Measurements from ENCODE around the gene SGK2.

SGK2 gene

DNA sequence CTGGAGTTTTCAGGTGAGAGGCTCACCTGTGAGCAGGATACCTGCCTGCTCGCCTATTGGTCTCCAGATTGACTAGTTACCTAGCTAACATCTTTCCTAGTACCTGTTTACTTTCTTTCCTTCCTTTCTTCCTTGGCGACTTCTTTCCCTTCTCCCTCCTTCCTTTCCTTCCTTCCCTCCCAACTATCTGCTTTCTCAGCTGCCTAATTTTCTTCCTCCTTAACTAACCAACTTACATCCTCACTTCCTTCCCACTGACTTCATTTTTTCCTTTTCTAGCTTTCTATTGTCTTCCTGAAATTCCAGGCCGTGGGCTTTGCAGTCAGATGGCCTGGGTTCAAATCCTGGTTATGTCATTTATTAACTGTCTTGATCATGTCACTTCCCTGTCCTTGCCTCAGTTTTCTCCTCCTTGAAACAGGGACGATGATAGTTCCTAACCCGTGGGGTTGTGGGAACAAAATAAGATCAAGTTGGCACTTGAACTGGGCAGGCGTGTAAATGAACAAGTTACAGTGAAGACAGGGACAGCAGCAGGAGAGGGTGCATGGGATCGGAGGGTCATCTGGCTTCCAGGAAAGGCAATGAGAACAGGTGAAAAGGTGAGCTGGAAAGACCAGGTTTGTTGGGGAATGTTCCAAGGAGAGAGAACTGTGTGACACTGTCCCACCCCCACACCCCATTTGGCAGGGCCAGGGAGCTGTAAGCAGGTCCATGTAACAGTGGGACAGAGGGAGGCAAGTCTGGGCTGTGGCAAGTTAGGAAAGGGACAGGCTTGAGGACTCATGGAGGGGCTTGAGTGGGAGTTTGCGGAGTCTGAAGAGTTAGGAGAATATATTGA, 540 bp downstream of the SGK2 start:
- in situ Hi-C loops (cut with MboI; ENCODE audit: low sequenced_read_pairs): no loop called here

DNA sequence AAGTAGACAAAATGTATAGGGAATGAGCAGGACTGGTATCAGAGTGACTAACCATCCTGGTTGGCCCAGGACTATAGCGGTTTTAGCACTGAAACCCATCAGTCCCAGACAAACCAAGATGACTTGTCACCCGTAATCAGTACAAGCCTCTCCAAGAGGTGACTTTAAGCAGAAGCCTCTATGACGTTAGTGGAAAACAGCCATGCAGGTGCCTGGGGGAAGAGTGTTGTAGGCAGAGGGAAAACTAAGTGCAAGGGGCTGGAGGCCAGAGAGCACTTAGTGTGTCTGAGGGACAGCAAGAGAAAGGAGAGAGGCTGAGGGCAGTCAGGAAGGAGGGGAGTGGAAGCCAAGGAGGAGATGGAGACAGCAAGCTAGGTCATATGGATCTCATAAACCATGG, 2.1 kb downstream of the SGK2 start:
- in situ Hi-C loops (cut with MboI; ENCODE audit: low sequenced_read_pairs): no loop called here

DNA sequence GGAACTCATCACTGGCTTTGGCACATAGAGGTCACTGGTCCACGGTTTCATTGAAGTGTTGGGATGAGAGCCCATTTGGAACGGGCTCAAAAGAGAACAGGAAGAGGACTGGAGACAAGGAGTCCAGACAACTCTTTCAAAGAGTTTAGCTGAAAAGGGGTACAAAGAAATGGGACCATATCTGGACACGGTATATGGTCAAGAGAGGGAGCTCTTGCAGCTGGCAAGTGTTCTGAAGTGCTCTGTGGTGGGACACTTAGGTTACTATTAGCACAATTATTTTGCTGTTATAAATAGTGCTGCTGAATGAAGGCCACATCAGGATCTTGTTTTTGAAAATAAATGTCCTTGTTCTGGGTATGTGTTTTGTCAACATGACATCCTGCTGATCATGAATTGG, 4.6 kb downstream of the SGK2 start:
- in situ Hi-C loops (cut with MboI; ENCODE audit: low sequenced_read_pairs): no loop called here

DNA sequence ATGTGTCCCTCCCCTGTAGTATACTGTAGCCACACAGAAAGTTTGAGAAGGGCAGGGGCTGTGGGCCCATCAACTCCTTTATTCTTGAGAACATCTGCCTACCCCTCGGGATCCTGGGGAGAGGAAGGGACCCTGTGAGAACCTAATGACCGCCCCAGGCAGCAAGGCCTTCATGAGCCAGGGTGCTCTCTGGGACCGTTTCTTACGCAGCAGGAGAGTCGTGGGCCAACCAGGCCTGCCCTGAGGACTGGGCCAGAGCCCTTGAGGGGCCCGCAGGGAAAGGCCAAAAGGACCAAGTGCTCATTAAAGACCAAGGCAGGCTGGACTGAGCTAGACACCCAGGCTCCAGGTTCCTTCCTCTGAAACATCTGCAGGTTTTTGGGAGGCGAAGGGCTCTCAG, 5.2 kb downstream of the SGK2 start:
- in situ Hi-C loops (cut with MboI; ENCODE audit: low sequenced_read_pairs): no loop called here

DNA sequence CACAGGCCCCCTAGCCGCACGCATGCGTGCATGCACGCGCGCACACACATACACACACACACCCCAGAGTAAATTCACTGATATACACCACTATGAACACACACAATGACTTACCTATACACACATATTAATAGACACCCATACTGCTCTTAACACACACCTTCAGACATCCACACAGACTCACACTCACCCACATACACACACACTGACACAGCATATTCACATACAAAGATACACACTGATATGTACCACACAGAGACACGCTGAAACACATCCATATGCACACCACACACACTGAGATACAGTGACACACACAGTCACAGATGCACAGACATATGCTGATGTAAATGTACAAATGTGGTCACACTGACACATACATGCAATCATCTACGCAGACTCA, 5.6 kb downstream of the SGK2 start:
- in situ Hi-C loops (cut with MboI; ENCODE audit: low sequenced_read_pairs): no loop called here

DNA sequence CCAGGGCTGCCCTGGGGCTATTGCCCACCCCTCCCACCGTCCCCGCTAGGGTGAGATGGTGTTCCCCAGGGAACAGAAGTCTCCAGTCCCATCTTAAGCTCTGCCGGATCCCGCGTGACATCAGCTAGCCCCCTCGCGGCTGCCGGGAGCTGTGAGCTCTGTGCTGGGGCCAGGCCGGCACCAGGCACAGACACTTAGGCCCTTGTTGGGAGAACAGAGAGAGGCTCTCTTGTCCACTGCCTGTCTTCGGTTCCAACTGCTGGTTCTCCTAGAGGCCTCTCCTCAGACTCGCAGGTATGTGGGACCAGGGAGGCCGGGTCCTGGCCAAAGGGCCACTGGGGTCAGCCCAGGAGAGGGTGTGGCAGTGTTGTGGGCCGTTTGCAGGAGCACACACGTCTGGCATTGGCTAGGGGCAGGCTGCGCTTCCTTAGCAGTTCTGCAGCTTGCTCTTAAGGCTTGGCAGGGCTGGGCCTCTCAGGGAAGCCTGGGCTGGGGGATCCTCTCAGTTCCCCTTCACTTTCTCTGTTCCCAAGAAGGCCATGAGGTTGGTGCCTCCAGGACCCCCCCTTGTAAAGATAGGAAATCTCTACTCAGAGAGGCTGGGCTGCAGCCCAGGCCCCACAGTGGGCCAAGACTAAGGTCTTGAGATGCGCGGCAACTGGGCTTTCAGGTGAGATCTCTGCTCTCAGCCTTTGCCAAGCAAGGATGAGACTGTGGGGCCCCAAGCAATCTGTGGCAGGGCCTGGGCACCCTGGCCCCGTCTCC, 6.3 kb downstream of the SGK2 start:
- in situ Hi-C loops (cut with MboI; ENCODE audit: low sequenced_read_pairs): no loop called here

DNA sequence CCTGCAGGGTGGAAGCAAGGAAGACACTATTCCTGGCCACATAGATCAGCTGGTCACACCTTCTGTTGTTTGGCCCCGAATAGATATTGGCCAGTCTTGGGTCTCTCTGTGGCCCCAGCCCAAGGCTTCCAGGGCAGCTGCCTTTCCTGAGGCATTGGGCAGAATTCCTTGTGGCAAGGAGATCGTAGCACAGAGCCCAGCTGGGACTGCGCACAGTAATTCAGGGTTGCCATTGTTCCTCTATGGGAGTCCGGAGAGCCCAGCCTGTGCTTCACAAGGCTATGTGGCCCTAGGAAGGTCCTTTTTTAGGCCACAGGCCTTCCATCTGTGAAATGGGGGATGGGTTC, 6.9 kb downstream of the SGK2 start:
- in situ Hi-C loops (cut with MboI; ENCODE audit: low sequenced_read_pairs): no loop called here

DNA sequence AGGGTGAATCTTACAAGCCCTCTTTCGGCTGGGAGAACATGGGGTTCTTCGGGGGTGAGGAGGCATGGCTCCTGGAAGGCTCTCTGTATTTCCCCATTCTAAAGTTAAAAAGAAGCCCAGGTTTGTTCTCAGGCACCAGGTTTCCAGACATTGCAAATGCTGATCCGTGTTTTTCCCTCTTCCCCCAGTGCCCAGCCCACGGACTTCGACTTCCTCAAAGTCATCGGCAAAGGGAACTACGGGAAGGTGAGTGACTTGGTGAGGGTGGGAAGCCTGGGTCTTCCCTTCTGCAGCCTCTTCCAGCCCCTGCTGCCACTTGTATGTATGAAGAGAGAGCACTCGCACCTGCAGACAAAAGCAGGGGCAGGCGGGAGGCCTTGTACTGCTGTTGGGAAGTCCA, 8.7 kb downstream of the SGK2 start:
- in situ Hi-C loops (cut with MboI; ENCODE audit: low sequenced_read_pairs): no loop called here

DNA sequence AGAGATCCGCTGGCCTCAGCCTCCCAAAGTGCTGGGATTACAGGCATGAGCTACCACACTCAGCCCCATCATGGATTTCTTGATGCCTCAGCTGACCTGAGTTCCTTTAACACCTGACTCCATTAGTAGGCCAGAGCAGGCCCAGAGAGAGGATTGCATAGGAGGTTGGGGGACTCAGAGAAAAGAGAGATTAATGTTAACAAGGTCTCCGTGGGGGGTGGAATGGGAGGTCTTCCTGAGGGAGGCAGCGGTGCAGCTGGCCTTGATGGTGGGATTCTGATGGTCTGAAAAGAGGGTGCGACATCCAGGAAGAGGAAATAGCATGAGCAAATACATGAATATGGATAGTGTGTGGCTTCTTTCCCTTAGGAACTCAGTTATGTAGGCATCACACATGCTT, 9.9 kb downstream of the SGK2 start:
- in situ Hi-C loops (cut with MboI; ENCODE audit: low sequenced_read_pairs): no loop called here

DNA sequence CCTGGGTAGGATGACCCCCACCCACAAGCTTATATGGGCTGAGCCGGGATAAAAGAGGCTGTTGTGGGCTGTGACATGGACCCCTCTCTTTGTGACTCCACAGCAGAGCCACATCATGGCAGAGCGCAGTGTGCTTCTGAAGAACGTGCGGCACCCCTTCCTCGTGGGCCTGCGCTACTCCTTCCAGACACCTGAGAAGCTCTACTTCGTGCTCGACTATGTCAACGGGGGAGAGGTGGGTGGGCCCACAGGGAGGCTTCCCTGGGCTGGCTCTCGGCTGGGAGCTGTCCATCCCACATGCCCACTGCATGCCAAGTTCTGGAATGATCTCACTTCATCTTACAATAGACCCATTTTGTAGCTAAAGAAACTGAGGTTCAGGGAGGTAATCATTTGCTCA, 10.5 kb downstream of the SGK2 start:
- in situ Hi-C loops (cut with MboI; ENCODE audit: low sequenced_read_pairs): no loop called here

DNA sequence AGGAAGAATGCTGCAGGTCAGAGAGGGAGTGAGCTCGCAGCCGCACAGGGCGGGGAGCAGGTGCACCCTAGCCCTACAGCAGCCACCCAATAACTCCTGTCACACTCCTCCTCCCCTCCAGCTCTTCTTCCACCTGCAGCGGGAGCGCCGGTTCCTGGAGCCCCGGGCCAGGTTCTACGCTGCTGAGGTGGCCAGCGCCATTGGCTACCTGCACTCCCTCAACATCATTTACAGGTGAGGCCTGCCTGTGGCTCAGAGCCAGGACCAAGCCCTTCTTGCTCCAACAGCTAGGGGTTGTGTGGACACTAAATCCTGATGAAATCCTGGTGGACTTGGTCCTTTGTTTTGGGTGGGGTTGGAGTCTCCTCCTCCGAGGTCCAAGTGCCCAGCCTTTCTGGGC, 11.7 kb downstream of the SGK2 start:
- in situ Hi-C loops (cut with MboI; ENCODE audit: low sequenced_read_pairs): no loop called here

DNA sequence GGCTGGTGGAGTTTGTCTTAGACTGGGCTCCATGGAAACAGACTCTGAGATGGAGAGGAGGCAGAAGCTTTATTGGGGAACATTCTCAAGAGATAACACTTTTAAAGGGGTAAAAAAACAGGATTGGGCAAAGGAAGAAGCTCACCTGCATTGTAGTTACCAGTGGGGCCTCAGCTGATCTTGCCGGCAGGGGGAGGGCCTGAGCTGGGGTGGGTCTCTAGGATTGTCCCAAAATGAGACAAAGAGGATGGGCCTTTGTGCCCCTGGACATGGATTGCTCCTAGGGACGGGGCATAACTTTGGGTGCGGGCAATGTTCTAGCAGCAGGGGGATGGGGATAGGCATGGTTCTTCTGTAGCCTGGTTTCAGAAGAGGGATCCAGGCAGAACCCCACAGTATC, 12.5 kb downstream of the SGK2 start:
- in situ Hi-C loops (cut with MboI; ENCODE audit: low sequenced_read_pairs): no loop called here

DNA sequence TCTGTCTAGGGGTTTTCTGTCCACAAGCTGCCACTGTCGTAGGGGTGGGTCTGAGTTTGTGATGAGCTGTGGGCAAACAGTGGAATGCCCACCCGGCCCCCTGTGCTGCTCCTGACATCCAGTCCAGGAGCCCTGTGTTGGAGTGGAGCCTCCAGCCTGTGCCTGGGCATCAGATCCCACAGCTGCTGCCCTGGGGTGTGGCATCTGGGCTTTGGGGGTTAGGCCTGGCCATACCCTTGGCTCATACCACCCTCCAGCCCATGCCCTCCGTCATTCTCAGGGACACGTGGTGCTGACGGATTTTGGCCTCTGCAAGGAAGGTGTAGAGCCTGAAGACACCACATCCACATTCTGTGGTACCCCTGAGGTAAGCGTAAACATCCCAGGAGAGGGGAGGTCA, 12.9 kb downstream of the SGK2 start:
- in situ Hi-C loops (cut with MboI; ENCODE audit: low sequenced_read_pairs): no loop called here

DNA sequence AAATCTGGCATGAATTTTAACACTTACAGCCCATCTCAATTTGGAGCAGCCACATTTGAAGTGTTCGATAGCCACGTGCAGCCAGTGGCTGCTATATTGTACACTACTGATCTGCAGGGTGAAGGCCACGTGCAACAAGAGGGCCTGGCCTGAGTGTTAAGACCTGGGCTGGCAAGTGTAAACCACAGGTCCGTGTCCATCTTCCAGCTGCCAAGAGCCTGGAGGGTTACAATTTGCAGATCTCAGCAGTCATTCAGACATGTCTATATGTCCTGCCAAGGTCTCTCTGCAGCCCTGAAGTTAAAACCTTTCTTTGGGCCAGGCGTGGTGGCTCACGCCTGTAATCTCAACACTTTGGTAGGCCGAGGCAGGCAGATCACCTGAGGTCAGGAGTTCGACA, 14.1 kb downstream of the SGK2 start:
- in situ Hi-C loops (cut with MboI; ENCODE audit: low sequenced_read_pairs): no loop called here

DNA sequence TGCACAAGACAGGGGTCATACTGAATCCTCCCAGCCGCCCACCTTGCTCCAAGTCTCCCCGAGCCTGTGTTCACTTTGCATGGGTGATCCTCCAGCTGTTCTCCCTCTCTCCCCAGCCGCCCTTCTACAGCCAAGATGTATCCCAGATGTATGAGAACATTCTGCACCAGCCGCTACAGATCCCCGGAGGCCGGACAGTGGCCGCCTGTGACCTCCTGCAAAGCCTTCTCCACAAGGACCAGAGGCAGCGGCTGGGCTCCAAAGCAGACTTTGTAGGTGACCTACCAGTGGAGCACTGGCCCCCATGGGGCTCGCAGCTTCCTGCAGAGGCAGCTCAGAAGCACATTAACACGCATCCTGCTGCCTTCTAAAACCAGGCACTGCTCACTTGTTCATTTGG, 17.3 kb downstream of the SGK2 start:
- in situ Hi-C loops (cut with MboI; ENCODE audit: low sequenced_read_pairs): no loop called here

DNA sequence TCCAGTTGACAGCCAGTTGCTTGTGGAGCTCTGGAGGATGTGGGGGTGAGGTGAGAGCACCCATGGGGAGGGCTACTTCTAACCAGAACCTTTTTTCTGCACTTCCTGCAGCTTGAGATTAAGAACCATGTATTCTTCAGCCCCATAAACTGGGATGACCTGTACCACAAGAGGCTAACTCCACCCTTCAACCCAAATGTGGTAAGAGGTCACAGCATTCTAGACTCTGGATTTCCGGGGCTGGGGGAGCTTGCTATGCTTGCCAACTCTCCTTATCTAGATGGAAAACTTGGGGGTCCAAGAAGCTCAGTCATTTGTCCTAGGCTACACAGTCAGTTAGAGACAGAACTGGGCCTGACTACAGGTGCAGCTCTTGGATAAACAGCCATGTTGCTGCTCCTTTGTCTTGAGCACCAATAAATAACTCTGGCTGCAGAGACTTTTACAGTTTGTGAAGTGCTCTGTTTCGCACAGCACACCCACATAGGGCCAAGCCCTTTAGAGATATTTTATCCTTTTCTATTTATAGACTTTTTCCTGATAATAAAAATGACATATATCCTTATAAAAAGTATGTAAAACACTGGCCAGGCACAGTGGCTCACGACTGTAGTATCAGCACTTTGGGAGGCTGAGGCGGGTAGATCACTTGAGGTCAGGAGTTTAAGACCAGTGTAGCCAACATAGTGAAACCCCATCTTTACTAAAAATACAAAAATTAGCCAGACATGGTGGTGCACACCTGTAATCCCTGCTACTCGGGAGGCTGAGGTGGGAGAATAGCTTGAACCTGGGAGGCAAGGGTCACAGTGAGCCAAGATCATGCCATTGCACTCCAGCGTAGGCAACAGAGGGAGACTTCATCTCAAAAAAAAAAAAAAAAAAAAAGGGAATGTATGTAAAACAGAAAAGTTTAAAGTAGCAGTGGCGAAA, 21.3 kb downstream of the SGK2 start:
- in situ Hi-C loops (cut with MboI; ENCODE audit: low sequenced_read_pairs): no loop called here

DNA sequence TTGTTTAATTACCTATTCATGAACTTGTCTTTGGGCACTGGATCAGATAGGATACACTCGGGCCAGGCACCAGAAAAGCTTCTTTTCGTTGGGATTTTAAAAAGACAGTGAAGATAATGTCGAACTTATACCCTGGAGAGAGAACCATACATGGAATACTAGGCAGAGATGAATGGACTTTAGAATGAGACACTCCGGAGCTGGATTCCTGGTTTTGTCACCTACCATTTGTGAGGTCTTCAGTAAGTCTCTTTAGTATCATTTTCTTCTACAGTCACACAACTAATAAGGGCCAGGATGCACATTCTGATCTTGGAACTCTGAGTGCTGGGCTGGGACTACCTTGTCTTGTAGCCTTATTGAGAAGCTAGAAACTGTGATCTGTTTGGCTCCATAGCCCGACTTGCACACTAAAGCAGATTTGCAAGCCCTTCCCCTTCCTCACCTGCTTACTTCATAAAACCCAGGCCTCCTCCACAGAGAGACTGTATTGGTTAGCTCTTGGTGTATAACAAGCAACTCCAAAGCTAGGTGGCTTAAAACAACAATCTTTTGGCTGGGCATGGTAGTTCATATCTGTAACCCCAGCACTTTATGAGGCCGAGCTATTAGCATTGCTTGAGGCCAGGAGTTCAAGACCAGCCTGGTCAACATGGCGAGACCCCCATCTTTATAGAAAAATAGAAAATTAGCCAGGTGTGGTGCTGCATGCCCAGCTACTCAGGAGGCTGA, 24.5 kb downstream of the SGK2 start:
- in situ Hi-C loops (cut with MboI; ENCODE audit: low sequenced_read_pairs): no loop called here

DNA sequence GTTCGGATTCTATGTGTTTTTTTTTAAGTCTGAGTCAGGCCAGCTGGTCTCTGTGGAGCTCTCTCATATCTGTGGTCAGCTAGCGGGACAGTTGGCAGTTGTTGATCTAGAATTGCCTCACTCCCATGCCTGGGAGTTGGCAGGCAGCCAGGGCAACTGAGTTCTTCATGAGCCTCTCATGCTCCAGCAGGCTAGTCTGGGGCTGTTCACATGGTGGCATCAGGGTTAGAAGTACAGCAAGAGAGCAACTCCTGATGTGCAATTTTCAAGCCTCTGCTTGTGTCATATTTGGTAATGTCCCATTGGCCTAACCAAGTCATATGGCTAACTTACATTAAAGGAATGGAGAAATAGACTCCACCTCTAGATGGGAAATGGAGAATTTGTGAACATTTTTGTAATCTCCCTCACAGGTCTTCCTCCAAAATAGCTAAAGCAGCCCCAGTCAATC, 25.2 kb downstream of the SGK2 start:
- in situ Hi-C loops (cut with MboI; ENCODE audit: low sequenced_read_pairs): no loop called here

DNA sequence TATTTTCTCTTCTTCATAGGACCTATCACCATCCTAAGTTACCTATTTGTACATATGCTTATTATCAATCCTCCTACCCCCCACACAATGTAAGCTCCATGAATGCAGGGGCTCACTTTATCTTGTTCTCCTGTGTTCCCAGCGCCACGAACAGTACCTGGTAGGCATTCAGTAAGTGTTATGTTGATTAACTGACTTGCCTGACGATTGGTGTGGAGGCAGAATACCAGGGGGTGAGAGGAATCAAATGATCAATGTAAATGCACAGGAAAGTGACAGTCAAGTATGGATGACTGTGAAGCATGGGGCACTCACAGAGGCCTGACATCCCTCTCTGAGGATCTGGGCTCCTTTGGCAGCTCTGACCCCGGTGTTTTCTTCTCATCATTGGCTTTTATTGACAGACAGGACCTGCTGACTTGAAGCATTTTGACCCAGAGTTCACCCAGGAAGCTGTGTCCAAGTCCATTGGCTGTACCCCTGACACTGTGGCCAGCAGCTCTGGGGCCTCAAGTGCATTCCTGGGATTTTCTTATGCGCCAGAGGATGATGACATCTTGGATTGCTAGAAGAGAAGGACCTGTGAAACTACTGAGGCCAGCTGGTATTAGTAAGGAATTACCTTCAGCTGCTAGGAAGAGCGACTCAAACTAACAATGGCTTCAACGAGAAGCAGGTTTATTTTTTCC, 25.8 kb downstream of the SGK2 start:
- in situ Hi-C loops (cut with MboI; ENCODE audit: low sequenced_read_pairs): no loop called here

DNA sequence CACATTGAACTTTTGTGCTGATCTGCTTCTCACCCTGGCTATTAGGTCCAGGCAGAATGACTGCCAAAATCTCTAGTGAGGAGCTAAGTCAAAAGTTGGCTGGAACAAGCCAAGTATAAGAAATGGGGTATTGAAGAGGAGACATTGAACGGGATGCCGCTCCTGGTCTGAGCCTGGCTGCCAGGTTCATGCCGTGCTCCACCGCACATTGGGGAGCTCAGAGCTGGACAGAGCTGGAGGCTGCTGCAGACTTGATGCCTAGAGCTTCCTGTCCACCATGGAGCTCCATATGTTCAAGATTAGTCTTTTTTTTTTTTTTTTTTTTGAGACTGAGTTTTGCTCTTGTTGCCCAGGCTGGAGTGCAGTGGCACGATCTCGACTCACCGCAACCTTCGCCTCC, 27.8 kb downstream of the SGK2 start:
- in situ Hi-C loops (cut with MboI; ENCODE audit: low sequenced_read_pairs): no loop called here
